ENCODE measurements around the gene SEPTIN3.

- TF ChIP-seq, protein P1, sequence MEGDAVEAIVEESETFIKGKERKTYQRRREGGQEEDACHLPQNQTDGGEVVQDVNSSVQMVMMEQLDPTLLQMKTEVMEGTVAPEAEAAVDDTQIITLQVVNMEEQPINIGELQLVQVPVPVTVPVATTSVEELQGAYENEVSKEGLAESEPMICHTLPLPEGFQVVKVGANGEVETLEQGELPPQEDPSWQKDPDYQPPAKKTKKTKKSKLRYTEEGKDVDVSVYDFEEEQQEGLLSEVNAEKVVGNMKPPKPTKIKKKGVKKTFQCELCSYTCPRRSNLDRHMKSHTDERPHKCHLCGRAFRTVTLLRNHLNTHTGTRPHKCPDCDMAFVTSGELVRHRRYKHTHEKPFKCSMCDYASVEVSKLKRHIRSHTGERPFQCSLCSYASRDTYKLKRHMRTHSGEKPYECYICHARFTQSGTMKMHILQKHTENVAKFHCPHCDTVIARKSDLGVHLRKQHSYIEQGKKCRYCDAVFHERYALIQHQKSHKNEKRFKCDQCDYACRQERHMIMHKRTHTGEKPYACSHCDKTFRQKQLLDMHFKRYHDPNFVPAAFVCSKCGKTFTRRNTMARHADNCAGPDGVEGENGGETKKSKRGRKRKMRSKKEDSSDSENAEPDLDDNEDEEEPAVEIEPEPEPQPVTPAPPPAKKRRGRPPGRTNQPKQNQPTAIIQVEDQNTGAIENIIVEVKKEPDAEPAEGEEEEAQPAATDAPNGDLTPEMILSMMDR (IDR thresholded peaks at IDR 0.05) = no peak
- TF ChIP-seq, protein P2, sequence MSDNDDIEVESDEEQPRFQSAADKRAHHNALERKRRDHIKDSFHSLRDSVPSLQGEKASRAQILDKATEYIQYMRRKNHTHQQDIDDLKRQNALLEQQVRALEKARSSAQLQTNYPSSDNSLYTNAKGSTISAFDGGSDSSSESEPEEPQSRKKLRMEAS (IDR thresholded peaks at IDR 0.05; ENCODE audit: low read depth) = no peak
- TF ChIP-seq JUND (IDR thresholded peaks at IDR 0.05) = no peak
Observed at GRCh38 chr22:41951898-41952474, 17.3 kb upstream of the SEPTIN3 start, which contains the start of gene SMIM45.

Measured in SK-N-SH (cell line).